HepG2 (cell line): Measurements from ENCODE around the gene CCDC77. TPM values are rescaled to one million over a fixed set of nuclear protein-coding genes. Genes with fewer than 3 reads are reported as not detected.

Experiments
- HHEX ChIP-seq: IDR thresholded peaks from 2 replicates; pipeline ENCODE4 v1.6.1; 2016; ENCODE audit warnings: control low read depth
- SAP130 ChIP-seq: IDR thresholded peaks from 2 replicates; pipeline ENCODE4 v1.6.1; 2016; ENCODE audit warnings: low read depth
- SMAD3 ChIP-seq: sonication (generic); formaldehyde crosslinking; IDR thresholded peaks from 2 replicates; pipeline ENCODE4 v1.4.0; 2020; ENCODE audit warnings: missing genetic modification reagents
- ZBTB20 ChIP-seq: sonication (generic); formaldehyde crosslinking; IDR thresholded peaks from 2 replicates; pipeline ENCODE4 v1.8.1; 2023; ENCODE audit warnings: missing genetic modification reagents, low read depth, mild to moderate bottlenecking, borderline replicate concordance
- ZNF761 ChIP-seq: sonication (generic); formaldehyde crosslinking; conservative IDR thresholded peaks from 2 replicates; pipeline ENCODE4 v1.4.0; 2020; ENCODE audit warnings: mild to moderate bottlenecking, missing genetic modification reagents
- polyA plus RNA-seq, 8 experiments: library from polyadenylated mRNA; depleted of rRNA in 3 of 8; stranded (reverse) in 7 of 8; unstranded in 1 of 8; fragments of >200 nt; fragmentation: Illumina TruSeq in 4 of 8; extraction: Trizol in 4 of 8; gene quantifications; 2 replicates each; pipeline versions ENCODE4 v1.2.1 to v1.2.3, GENCODE V29; 2011 to 2016; ENCODE audit warnings: low read depth in 4 of 8, missing spikeins in 1 of 8, mixed read lengths in 1 of 8; ENCODE audit not compliant: insufficient read depth in 1 of 8
- total RNA-seq, 5 experiments: library from RNA; depleted of rRNA; stranded (reverse); fragments of >200 nt; fragmentation: Illumina TruSeq; extraction: Trizol; gene quantifications; 2 replicates each; pipeline ENCODE4 v1.2.3, GENCODE V29; 2016; ENCODE audit warnings: low read depth in 1 of 5
- TF ChIP-seq, protein P1 (sequence below): IDR thresholded peaks from 2 replicates; pipeline ENCODE4 v1.6.1; 2012; ENCODE audit warnings: low read depth, low read length, improper control_type of control experiment
- TF ChIP-seq, protein P2 (sequence below): sonication (generic); formaldehyde crosslinking; IDR thresholded peaks from 2 replicates; pipeline ENCODE4 v1.5.0; 2020; ENCODE audit warnings: mild to moderate bottlenecking, missing genetic modification reagents
- TF ChIP-seq, protein P3 (sequence below): sonication (generic); formaldehyde crosslinking; IDR thresholded peaks from 2 replicates; pipeline ENCODE4 v1.5.1; 2020; ENCODE audit warnings: missing genetic modification reagents, mild to moderate bottlenecking, borderline replicate concordance
- TF ChIP-seq, protein P4 (sequence below): IDR thresholded peaks from 2 replicates; pipeline ENCODE4 v1.6.1; 2016
- TF ChIP-seq, protein P5 (sequence below): sonication (generic); formaldehyde crosslinking; IDR thresholded peaks from 2 replicates; pipeline ENCODE4 v1.5.0; 2020; ENCODE audit warnings: missing genetic modification reagents
- TF ChIP-seq, protein P6 (sequence below): sonication (generic); formaldehyde crosslinking; IDR thresholded peaks from 2 replicates; pipeline ENCODE4 v1.5.0; 2020; ENCODE audit warnings: mild to moderate bottlenecking, missing genetic modification reagents, borderline replicate concordance
- TF ChIP-seq, protein P7 (sequence below): sonication (generic); formaldehyde crosslinking; IDR thresholded peaks from 2 replicates; pipeline ENCODE4 v1.8.0; 2022; ENCODE audit warnings: low read depth, missing genetic modification reagents
- TF ChIP-seq, protein P8 (sequence below): IDR thresholded peaks from 2 replicates; pipeline ENCODE4 v1.6.1; 2016; ENCODE audit warnings: low read depth

The CCDC77 gene
- total and polyA plus RNA-seq, 2 of the 13 experiments (the other 11 are each of a cell fraction or from before 2014, with no cell fraction given), result 6.4 to 16.4 TPM

DNA sequence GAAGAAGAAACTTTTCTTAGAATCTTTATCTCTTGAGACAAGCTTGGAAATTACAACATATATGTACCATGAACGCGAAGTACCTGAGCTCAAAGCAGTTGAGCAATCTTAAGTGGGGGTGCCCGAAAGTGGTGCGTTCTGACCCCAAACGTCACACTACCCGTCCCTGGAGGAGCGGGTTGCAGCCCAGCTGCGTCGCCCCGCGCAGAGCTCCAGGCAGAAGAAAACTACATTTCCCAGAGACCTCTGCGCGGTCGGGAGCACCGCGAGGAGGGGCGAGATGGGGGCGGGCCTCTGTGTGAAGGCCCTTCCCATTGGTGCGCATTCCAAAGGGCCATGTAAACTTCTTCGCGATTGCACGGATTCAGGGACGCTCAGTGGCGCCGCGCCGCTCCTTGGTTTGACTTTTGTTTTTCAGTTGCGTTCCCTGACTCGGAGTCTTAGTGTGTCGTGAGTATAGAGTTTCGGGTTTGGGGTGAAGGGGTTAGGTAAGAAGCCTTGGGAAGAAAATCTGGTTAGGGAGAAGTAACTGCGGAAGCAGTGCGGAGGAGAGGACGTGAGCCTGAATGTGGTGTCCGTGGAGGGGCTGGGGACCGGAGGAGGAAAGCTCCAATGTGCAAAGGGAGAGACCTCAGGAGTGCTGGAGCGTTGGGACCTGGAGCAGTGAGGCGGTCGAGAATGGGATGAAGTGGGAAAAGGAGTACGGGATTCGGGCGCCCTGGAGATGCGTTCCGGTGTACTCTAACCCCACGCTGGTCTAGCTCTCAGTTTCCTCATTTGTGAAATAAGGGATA is at the start of gene CCDC77 (continued):
- TF ChIP-seq, protein P1, sequence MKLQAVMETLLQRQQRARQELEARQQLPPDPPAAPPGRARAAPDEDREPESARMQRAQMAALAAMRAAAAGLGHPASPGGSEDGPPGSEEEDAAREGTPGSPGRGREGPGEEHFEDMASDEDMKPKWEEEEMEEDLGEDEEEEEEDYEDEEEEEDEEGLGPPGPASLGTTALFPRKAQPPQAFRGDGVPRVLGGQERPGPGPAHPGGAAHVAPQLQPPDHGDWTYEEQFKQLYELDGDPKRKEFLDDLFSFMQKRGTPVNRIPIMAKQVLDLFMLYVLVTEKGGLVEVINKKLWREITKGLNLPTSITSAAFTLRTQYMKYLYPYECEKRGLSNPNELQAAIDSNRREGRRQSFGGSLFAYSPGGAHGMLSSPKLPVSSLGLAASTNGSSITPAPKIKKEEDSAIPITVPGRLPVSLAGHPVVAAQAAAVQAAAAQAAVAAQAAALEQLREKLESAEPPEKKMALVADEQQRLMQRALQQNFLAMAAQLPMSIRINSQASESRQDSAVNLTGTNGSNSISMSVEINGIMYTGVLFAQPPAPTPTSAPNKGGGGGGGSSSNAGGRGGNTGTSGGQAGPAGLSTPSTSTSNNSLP, result no peak
- TF ChIP-seq, protein P2, sequence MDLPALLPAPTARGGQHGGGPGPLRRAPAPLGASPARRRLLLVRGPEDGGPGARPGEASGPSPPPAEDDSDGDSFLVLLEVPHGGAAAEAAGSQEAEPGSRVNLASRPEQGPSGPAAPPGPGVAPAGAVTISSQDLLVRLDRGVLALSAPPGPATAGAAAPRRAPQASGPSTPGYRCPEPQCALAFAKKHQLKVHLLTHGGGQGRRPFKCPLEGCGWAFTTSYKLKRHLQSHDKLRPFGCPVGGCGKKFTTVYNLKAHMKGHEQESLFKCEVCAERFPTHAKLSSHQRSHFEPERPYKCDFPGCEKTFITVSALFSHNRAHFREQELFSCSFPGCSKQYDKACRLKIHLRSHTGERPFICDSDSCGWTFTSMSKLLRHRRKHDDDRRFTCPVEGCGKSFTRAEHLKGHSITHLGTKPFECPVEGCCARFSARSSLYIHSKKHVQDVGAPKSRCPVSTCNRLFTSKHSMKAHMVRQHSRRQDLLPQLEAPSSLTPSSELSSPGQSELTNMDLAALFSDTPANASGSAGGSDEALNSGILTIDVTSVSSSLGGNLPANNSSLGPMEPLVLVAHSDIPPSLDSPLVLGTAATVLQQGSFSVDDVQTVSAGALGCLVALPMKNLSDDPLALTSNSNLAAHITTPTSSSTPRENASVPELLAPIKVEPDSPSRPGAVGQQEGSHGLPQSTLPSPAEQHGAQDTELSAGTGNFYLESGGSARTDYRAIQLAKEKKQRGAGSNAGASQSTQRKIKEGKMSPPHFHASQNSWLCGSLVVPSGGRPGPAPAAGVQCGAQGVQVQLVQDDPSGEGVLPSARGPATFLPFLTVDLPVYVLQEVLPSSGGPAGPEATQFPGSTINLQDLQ (CRISPR knock-in tag), result no peak
- TF ChIP-seq SMAD3 (CRISPR knock-in tag), result peak; percentile 56; the same call in 1 of the 2 replicates
- TF ChIP-seq, protein P3, sequence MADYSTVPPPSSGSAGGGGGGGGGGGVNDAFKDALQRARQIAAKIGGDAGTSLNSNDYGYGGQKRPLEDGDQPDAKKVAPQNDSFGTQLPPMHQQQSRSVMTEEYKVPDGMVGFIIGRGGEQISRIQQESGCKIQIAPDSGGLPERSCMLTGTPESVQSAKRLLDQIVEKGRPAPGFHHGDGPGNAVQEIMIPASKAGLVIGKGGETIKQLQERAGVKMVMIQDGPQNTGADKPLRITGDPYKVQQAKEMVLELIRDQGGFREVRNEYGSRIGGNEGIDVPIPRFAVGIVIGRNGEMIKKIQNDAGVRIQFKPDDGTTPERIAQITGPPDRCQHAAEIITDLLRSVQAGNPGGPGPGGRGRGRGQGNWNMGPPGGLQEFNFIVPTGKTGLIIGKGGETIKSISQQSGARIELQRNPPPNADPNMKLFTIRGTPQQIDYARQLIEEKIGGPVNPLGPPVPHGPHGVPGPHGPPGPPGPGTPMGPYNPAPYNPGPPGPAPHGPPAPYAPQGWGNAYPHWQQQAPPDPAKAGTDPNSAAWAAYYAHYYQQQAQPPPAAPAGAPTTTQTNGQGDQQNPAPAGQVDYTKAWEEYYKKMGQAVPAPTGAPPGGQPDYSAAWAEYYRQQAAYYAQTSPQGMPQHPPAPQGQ (CRISPR knock-in tag), result no peak
- TF ChIP-seq ZNF761 (CRISPR knock-in tag), result peak; percentile 66; the same call in 1 of the 2 replicates
- no peak for TF ChIP-seq HHEX (CRISPR knock-in tag)
- TF ChIP-seq ZBTB20, result no peak
- TF ChIP-seq, protein P4, sequence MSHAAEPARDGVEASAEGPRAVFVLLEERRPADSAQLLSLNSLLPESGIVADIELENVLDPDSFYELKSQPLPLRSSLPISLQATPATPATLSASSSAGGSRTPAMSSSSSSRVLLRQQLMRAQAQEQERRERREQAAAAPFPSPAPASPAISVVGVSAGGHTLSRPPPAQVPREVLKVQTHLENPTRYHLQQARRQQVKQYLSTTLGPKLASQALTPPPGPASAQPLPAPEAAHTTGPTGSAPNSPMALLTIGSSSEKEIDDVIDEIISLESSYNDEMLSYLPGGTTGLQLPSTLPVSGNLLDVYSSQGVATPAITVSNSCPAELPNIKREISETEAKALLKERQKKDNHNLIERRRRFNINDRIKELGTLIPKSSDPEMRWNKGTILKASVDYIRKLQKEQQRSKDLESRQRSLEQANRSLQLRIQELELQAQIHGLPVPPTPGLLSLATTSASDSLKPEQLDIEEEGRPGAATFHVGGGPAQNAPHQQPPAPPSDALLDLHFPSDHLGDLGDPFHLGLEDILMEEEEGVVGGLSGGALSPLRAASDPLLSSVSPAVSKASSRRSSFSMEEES (CRISPR knock-in tag), result no peak
- TF ChIP-seq, protein P5, sequence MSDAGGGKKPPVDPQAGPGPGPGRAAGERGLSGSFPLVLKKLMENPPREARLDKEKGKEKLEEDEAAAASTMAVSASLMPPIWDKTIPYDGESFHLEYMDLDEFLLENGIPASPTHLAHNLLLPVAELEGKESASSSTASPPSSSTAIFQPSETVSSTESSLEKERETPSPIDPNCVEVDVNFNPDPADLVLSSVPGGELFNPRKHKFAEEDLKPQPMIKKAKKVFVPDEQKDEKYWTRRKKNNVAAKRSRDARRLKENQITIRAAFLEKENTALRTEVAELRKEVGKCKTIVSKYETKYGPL (CRISPR knock-in tag), result no peak
- TF ChIP-seq, protein P6, sequence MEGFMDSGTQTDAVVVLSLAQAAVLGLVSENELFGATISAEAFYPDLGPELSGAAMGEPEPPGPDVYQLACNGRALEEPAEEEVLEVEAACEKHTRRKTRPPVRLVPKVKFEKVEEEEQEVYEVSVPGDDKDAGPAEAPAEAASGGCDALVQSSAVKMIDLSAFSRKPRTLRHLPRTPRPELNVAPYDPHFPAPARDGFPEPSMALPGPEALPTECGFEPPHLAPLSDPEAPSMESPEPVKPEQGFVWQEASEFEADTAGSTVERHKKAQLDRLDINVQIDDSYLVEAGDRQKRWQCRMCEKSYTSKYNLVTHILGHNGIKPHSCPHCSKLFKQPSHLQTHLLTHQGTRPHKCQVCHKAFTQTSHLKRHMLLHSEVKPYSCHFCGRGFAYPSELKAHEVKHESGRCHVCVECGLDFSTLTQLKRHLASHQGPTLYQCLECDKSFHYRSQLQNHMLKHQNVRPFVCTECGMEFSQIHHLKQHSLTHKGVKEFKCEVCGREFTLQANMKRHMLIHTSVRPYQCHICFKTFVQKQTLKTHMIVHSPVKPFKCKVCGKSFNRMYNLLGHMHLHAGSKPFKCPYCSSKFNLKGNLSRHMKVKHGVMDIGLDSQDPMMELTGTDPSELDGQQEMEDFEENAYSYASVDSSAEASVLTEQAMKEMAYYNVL (CRISPR knock-in tag), result no peak
- TF ChIP-seq, protein P7, sequence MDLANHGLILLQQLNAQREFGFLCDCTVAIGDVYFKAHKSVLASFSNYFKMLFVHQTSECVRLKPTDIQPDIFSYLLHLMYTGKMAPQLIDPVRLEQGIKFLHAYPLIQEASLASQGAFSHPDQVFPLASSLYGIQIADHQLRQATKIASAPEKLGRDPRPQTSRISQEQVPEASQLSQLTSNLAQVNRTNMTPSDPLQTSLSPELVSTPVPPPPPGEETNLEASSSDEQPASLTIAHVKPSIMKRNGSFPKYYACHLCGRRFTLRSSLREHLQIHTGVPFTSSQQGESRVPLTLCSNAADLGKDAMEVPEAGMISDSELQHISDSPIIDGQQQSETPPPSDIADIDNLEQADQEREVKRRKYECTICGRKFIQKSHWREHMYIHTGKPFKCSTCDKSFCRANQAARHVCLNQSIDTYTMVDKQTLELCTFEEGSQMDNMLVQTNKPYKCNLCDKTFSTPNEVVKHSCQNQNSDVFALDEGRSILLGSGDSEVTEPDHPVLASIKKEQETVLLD (CRISPR knock-in tag), result no peak
- peak; percentile 99 for TF ChIP-seq SAP130 (CRISPR knock-in tag)
- TF ChIP-seq, protein P8, sequence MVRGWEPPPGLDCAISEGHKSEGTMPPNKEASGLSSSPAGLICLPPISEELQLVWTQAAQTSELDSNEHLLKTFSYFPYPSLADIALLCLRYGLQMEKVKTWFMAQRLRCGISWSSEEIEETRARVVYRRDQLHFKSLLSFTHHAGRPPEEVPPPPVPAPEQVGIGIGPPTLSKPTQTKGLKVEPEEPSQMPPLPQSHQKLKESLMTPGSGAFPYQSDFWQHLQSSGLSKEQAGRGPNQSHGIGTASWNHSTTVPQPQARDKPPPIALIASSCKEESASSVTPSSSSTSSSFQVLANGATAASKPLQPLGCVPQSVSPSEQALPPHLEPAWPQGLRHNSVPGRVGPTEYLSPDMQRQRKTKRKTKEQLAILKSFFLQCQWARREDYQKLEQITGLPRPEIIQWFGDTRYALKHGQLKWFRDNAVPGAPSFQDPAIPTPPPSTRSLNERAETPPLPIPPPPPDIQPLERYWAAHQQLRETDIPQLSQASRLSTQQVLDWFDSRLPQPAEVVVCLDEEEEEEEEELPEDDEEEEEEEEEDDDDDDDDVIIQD (CRISPR knock-in tag), result peak; percentile 43; the same call in 1 of the 2 replicates
